IPS DF 6.9 (cell line): Measurements from ENCODE around the gene ANTXR2.
A peak's percentile ranks its signal among the peaks of the same experiment; 100 is the strongest.

ENCODE experiments used
- DNase-seq: peaks from one replicate; pipeline ENCODE4 v3.0.0-alpha.2; 2013; ENCODE audit warnings: low read depth, low spot score
- H3K27ac ChIP-seq: one replicate; pipeline ENCODE4 v1.5.1; 2013; ENCODE audit warnings: low read length, control low read depth
- H3K27me3 ChIP-seq: 2 replicates; pipeline ENCODE4 v1.6.1; 2013; ENCODE audit warnings: mild to moderate bottlenecking, low read length; ENCODE audit not compliant: control insufficient read depth, insufficient read depth
- H3K36me3 ChIP-seq: 2 replicates; pipeline ENCODE4 v1.6.1; 2013; ENCODE audit warnings: low read length; ENCODE audit not compliant: control insufficient read depth, insufficient read depth
- H3K4me1 ChIP-seq: 2 replicates; pipeline ENCODE4 v1.6.1; 2013; ENCODE audit warnings: low read length; ENCODE audit not compliant: control insufficient read depth, insufficient read depth
- H3K4me3 ChIP-seq: 2 replicates; pipeline ENCODE4 v1.5.1; 2013; ENCODE audit warnings: mild to moderate bottlenecking, low read length
- H3K9me3 ChIP-seq: 2 replicates; pipeline ENCODE4 v1.6.1; 2013; ENCODE audit warnings: low read length, inconsistent platforms; ENCODE audit not compliant: control insufficient read depth, insufficient read depth
- WGBS: extraction: QIAGEN DNeasy Blood & Tissue Kit; methylation state at CpG from one replicate; pipeline ENCODE4 v1.1.7; 2013; ENCODE audit warnings: mixed read lengths, missing lambda C conversion rate; ENCODE audit not compliant: insufficient read length, insufficient coverage; 5-methylcytosine and 5-hydroxymethylcytosine counted together

ANTXR2 gene

GRCh38 chr4:80078346-80079092, 5.5 kb upstream of the ANTXR2 start:
- WGBS = no CpG with 5 or more reads among the region's 3 CpGs
- Histone ChIP-seq H3K4me3 (no peak overlapping the region), H3K27ac (no peak overlapping the region), H3K9me3 (no peaks in the 10 kb centered on the region), H3K36me3 (no peaks in the 10 kb centered on the region), H3K4me1 (no peaks in the 10 kb centered on the region), H3K27me3 (no peaks in the 10 kb centered on the region)
- no peak for DNase-seq

- Histone ChIP-seq H3K27ac (no peak overlapping the region), H3K4me3 (no peak overlapping the region), H3K9me3 (no peaks in the 10 kb centered on the region), H3K27me3 (no peaks in the 10 kb centered on the region), H3K36me3 (no peaks in the 10 kb centered on the region), H3K4me1 (no peaks in the 10 kb centered on the region)
- 100% methylated on average over 1 of the region's 5 CpGs for WGBS
- no peak for DNase-seq
Observed at GRCh38 chr4:80077639-80078038, 4.6 kb upstream of the ANTXR2 start.

GRCh38 chr4:80076681-80077080, 3.7 kb upstream of the ANTXR2 start:
- Histone ChIP-seq H3K27ac (no peak overlapping the region), H3K4me1 (no peaks in the 10 kb centered on the region), H3K4me3 (no peak overlapping the region), H3K27me3 (no peaks in the 10 kb centered on the region), H3K36me3 (no peaks in the 10 kb centered on the region), H3K9me3 (no peaks in the 10 kb centered on the region)
- DNase-seq = no peak

DNA sequence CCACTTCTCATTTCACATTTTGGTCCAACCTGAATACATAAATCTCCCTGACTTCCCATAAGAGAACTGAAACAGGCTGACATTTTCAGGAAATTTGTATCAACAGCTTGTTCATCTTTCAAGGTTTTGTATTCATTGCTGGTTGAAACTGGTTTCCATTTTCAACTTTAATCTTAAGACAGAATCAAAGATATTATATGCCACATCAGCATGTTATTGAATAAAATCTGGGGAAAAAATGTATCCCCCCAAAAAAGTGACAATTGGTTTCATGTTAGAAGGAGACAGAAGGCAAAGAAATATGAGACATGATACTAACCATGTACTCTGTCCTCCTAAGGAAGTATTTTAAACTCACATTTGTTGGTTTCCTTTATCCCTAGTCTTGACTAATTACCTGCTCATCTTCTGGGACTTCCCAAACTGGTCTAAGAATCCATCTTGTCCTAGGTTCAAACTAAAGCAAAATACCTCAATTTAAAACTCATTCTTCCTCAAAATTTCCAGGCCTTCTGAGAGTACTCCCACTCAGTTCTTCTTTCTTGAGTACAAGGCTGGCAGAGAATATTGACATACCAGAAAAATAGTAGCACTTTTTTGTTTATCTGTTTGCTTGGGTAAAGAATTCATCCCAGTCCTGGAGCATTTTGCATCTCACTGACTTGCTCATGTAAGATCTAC, 3.1 kb upstream of the ANTXR2 start:
- H3K27me3 ChIP-seq = no peaks in the 10 kb centered on the region
- no peak overlapping the region for H3K27ac ChIP-seq
- H3K4me1 ChIP-seq = no peaks in the 10 kb centered on the region
- DNase-seq = no peak
- no peak overlapping the region for H3K4me3 ChIP-seq
- no peaks in the 10 kb centered on the region for H3K9me3 ChIP-seq
- H3K36me3 ChIP-seq = no peaks in the 10 kb centered on the region

DNA sequence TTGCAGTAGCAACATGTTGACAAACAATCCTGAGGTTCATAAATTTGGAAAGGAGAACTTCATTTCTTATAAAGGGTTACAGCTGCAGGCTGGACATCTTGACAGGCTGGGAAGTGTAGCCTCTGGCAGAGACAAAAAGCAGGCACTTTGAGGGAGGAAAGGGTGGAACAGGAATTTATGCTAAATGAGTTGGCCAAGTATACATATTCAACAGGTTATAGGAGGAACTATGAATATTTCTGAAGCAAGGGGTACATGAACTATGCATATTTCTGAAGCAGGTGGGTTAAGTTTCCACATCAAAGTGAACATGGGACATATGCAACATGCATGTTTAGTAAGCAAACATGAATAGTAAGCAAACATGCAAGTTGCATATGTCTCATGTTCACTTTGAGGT, 1.6 kb upstream of the ANTXR2 start:
- H3K36me3 ChIP-seq = no peaks in the 10 kb centered on the region
- DNase-seq = no peak
- no peaks in the 10 kb centered on the region for H3K4me1 ChIP-seq
- no peak overlapping the region for H3K27ac ChIP-seq
- no peak overlapping the region for H3K4me3 ChIP-seq
- H3K27me3 ChIP-seq = no peaks in the 10 kb centered on the region
- H3K9me3 ChIP-seq = no peaks in the 10 kb centered on the region

DNA sequence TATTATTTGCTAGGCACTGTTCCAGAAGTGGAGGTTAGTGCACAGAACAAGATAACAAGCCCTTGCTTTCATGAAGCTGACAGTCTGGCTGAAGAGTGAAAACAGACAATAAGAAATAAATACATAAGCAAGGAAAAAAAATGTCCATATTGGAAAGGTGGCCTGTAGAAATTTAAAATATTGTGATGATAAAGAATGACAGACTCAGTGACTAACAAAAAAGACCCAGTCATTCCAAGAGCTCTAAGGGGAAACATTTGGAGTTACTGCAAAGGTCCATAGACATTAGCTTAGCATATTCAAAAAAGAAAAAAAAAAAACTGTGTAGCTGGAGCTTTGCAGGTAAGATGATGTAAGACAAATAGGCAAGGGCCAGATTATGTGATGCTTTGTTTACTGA, 1.0 kb upstream of the ANTXR2 start:
- no peaks in the 10 kb centered on the region for H3K36me3 ChIP-seq
- H3K4me1 ChIP-seq = no peaks in the 10 kb centered on the region
- no peaks in the 10 kb centered on the region for H3K27me3 ChIP-seq
- no peaks in the 10 kb centered on the region for H3K9me3 ChIP-seq
- DNase-seq = no peak
- H3K4me3 ChIP-seq = no peak overlapping the region
- H3K27ac ChIP-seq = no peak overlapping the region

- H3K27me3 ChIP-seq = no peaks in the 10 kb centered on the region
- no peak for DNase-seq
- H3K4me1 ChIP-seq = no peaks in the 10 kb centered on the region
- WGBS = no CpG with 5 or more reads among the region's 4 CpGs
- no peaks in the 10 kb centered on the region for H3K9me3 ChIP-seq
- H3K4me3 ChIP-seq = peak overlapping the region; percentile 88; the same call in 1 of the 2 replicates
- H3K36me3 ChIP-seq = no peaks in the 10 kb centered on the region
- no peak overlapping the region for H3K27ac ChIP-seq
Observed at GRCh38 chr4:80073473-80074008, 512 bp upstream of the ANTXR2 start.

DNA sequence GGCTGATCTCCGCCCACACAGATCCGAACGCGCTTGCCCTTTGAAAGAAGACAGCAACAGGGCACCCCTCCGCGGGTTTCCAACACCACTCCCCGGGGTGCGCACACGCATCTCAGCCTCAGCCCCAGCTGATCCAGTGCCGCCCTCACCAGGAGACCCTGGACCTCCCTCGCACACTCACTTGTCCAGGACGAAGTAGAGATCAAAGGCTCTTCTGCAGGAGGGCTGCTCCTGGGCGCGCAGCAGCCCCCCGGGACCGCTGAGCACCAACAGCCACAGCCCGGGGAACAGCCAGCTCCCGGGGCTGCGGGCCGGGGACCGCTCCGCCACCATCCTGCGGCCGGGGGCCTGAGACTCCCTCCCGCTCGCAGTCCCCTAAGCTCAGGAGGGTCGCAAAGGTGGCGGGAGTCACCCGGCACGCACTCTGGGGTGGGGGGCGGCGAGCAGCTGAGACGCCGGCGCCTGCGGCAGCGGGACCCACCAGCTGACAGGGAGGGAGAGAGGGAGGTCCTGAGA, 743 bp downstream of the ANTXR2 start:
- DNase-seq = no peak
- no peak overlapping the region for H3K27ac ChIP-seq

DNA sequence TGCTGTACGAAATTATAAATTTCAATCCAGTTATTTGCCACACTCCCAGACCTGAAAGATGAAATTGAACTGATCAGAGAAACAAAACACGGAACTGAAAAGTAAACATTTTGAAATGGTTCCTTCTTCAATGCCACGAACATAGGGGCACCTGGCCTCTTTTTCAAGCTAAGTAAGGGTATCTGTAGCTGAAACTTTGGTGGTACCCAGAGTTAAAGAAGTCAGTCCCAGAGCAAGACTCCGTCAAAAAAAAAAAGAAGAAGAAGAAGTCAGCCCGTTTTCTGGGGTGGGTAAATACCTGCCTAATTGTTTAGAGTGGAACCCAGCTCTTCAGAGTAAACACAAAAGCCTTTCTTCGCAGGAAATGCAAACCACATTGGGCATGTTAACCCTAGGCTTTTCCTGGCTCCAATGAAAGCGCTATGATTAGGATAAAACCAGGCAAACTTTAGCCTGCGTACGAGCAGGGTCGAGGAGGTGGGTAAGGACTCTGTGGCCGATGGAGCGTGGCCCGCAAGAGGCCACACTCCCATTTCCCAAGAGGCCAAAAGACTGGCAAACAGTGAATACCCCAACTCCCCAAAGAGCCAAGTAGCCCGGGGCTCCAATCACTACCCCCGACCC, 1.3 kb downstream of the ANTXR2 start:
- H3K27ac ChIP-seq = no peak overlapping the region
- no peak for DNase-seq

More for the DNA sequence above, 743 bp downstream of the ANTXR2 start:
- WGBS = no CpG with 5 or more reads among the region's 37 CpGs
- Histone ChIP-seq H3K9me3 (no peaks in the 10 kb centered on the region), H3K27me3 (no peaks in the 10 kb centered on the region), H3K4me3 (peak overlapping the region; percentile 88), H3K4me1 (no peaks in the 10 kb centered on the region), H3K36me3 (no peaks in the 10 kb centered on the region)

GRCh38 chr4:80070880-80071603, 2.0 kb downstream of the ANTXR2 start:
- Histone ChIP-seq H3K36me3 (no peaks in the 10 kb centered on the region), H3K9me3 (no peaks in the 10 kb centered on the region), H3K27ac (no peak overlapping the region), H3K27me3 (no peaks in the 10 kb centered on the region), H3K4me1 (no peaks in the 10 kb centered on the region), H3K4me3 (no peak overlapping the region)
- WGBS = no CpG with 5 or more reads among the region's 6 CpGs
- DNase-seq = no peak

More for the DNA sequence above, 1.3 kb downstream of the ANTXR2 start:
- no peaks in the 10 kb centered on the region for H3K4me1 ChIP-seq
- WGBS = no CpG with 5 or more reads among the region's 15 CpGs
- no peaks in the 10 kb centered on the region for H3K36me3 ChIP-seq
- H3K27me3 ChIP-seq = no peaks in the 10 kb centered on the region
- H3K9me3 ChIP-seq = no peaks in the 10 kb centered on the region
- peak overlapping the region; percentile 88; the same call in 1 of the 2 replicates for H3K4me3 ChIP-seq
